Activated CD4-positive, alpha-beta T cell treated with anti-CD3 and anti-CD28 coated beads, Interleukin-2, amount 50 U/mL, for 16 hours (primary cell): Measurements from ENCODE around the gene OPN4.

ENCODE experiments used
- DNase-seq: peaks from one replicate; pipeline ENCODE4 v3.0.0-alpha.2; 2020

The OPN4 gene

GRCh38 chr10:86648704-86649427, 5.5 kb upstream of the OPN4 start:
- no peak for DNase-seq

GRCh38 chr10:86649471-86650150, 4.7 kb upstream of the OPN4 start:
- DNase-seq = no peak

DNA sequence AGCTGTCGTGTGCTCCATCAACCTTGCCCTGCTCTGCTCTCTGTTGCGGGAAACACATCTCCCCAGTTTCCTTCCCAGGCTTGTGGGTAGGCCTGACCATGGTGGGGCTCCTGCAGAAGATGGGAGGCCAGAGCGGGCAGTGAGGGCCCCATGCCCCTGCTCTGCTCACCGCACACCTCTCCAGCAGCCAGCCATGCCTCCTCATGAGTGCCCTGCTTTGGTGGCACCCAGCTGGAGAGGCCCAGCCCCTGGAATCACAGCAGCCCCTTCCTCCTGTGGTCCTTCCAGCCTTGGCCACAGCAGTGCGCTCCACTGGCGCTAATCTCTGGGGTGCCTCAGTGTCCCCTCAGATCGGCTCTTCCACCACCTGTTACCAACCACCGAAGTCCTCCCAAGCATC, 4.2 kb upstream of the OPN4 start:
- no peak for DNase-seq

DNA sequence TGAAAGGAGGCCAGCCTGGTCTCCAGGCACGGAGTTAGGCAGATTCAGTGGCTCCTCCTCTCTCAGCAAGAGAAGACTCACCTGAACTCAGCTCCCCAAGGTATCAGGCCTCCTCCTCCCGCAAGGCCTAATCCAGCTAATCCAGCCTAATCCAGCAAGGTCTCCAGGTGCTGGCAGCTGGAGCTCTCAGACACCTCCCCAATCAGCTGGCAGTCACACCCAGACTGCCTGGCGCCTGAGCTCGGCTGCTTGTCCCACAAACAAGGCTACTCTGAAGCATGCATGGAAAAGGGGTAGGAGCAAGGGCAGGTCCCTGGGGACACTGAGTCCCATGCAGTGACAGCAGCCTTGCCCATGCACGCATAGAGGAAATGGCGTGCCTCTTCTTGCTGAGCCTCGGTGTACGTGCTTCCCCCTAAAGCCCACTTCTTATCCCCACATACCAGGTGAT, 3.3 kb upstream of the OPN4 start:
- no peak for DNase-seq

- no peak for DNase-seq
Measured at GRCh38 chr10:86651631-86652331, 2.6 kb upstream of the OPN4 start.

GRCh38 chr10:86652361-86653202, 1.8 kb upstream of the OPN4 start:
- no peak for DNase-seq

DNA sequence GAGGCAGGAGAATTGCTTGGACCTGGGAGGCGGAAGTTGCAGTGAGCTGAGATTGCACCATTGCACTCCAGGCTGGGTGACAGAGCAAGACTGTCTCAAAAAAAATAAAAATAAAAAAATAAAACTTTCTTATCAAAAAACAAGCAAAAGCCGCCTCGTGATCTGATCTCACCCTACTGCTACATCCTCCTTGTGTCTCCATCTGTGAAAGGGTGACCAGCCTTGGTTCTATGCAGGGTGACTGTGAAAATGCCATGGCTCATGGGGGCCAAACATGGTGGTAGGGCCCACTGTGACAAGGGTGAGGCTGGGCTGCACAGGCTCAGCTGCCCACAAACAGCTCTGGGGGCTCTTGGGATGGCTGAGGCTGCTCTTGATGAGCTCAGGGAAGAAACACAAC, 968 bp upstream of the OPN4 start:
- no peak for DNase-seq

GRCh38 chr10:86653987-86654386, 360 bp upstream of the OPN4 start:
- DNase-seq = no peak

DNA sequence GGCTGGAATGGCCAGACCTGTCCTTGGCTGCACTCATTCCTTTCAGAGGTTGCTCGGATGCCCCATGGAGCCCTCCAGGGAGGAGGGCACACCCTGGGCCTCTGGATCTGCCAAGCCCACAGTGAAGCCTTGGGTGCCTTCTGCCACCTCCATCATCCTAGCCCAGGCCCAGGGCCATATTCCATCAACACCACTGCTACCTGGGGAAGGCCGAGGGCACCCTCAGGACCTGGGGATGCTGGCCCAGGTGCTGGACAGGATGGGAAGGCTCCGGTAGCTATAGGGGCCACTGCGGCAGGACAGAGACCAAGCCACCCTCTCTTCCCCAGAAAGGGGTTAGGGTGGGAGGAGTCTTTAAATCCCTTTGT, 810 bp downstream of the OPN4 start:
- no peak for DNase-seq

GRCh38 chr10:86655596-86655995, 1.2 kb downstream of the OPN4 start:
- no peak for DNase-seq

DNA sequence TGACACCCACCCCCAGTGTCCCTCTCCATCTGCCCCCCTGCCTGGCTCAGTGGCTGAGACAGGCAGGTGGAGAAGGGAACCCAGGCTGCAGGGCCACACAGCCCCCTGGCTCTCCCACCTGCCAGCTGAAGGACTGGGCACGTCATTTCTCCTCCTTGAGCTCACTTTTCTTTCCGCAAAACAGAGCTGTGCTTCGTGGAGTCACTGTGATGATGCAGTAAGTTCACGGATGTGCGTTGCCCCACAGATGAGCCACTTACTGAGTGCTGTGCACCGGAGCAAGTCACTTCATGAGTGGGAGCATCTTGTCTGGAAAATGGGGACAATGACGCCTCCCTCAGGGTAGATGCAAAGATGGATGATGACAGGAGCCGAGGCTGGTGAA, 2.7 kb downstream of the OPN4 start:
- DNase-seq = no peak

GRCh38 chr10:86657396-86658011, 3.2 kb downstream of the OPN4 start:
- no peak for DNase-seq

DNA sequence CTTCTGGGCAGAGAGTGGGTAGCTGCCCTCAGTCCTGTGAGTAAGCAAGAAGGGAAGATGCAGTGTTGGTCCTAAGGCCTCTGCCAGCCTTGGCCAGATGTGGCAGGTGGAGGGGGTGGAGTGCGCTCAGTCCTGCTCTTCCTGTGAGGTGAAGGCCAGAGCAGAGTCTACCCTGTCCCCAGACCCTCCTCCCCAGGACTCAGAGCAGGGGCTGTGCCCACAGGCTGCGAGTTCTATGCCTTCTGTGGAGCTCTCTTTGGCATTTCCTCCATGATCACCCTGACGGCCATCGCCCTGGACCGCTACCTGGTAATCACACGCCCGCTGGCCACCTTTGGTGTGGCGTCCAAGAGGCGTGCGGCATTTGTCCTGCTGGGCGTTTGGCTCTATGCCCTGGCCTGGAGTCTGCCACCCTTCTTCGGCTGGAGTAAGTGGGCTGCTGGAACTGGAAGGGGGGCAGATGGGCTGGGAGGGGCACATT, 4.0 kb downstream of the OPN4 start:
- DNase-seq = no peak

DNA sequence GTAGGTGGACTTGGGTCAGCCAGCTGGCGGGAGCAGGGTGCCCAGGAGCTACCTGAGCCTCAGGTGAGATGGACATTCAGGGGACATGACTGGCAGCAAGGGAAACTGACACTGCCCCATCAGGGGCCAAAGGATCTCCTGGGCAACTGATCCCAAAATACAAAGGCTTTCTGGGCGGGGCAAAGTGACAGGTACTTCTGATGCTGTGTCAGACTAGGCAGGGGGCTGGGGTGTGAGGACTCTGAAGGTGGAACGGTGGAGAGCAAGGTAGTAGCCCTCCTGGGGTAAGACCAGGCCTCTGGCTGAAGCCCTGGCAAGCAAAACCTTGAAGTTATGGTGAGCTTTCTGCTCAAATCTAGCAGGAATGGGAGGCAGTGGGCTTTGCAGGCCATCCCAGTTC, 4.4 kb downstream of the OPN4 start:
- DNase-seq = no peak

- no peak for DNase-seq
Measured at GRCh38 chr10:86659161-86659691, 4.9 kb downstream of the OPN4 start.

DNA sequence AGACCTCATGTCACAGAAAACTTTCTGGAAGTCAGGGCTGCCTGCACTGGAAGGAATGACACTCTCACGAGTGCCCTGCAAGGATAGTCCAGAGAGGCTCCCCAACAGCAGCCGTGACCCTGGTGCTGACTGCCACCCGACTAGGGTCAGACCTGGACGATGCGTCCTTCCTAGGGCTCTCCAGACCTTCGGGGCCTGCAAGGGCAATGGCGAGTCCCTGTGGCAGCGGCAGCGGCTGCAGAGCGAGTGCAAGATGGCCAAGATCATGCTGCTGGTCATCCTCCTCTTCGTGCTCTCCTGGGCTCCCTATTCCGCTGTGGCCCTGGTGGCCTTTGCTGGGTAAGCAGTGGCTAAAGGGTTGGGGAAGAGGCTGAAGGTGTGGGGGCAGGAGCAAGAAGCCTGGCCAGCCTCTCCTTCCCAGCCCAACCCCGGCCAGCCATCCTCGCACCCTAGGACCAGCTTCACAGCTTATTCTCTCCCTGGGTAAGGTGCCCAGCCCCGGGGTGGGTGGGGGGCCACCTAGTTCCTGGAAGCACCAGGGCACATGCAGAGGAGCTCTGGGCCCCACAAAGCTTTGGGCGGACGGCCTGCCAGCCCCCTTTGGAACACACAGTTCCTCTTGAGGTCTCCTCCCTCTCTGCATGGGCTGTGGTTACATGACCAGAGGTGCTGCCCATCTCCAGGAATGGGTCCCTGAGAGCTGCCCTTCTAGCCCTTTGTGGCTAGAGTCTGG, 5.5 kb downstream of the OPN4 start:
- DNase-seq = no peak

GRCh38 chr10:86661161-86662025, 7.0 kb downstream of the OPN4 start:
- no peak for DNase-seq

DNA sequence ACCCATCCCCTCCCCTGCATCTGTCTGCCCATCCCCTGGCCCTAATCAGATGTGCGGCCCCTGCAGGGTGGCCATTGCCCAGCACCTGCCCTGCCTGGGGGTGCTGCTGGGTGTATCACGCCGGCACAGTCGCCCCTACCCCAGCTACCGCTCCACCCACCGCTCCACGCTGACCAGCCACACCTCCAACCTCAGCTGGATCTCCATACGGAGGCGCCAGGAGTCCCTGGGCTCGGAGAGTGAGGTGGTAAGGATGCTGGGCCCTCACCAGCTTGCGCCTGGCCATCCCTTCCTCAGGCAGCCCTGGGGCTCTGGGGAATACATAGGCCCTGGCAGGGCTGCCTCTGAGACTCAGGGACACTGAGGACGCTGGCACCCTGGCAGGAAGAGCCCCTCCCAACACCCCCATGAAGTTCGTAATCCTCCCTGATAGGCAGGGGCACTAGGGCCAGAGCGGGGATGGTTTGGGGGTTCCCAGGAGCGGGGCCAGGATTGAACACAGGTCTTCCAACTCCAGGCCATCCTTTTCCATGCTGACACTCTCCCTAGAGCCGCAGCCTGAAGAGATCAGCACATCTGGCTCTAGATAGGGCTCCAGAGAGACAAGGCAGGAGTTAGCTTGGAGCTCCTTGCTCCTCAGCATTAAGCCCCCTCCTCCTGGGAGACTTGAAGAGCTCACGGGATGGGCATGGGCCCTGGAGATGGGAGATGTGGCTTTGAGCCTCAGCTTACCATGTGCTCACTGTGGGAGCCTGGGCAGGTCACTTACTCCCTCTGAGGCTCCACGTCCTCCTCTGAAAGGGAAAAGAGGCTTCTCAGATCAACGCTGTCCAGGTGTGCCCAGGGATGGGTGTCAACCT, 8.1 kb downstream of the OPN4 start:
- DNase-seq = no peak

DNA sequence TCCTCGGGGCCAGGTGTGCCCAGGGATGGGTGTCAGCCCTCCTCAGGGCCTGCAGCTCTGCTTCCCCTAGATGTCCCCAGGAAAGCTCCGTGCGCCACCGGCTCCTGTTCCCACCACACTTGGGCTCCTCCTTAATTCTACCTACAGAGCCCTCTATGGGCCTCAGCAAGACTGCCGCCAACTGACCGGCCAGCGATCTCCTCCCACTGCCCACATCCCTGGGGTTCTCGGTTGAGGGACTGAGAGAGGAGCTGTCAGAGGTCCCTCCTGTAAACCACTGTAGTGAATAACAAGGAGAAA, 8.6 kb downstream of the OPN4 start:
- DNase-seq = no peak
